Calu3 (cell line): ENCODE results near the gene ATG9A. TPM values are rescaled to one million over a fixed set of nuclear protein-coding genes. Genes with fewer than 3 reads are reported as not detected.

ENCODE experiments used
- BruUV-seq: library from RNA; stranded (reverse); fragments of 400-500 nt; replicated peaks from 2 replicates; lab custom pipeline; 2021; lab: Mats Ljungman, UMichigan
- CTCF ChIA-PET: fragments of 300-600 bp; sonication (Branson Sonifier 250); formaldehyde crosslinking; loops from one replicate; lab custom pipeline; 2022; ENCODE audit warnings: antibody characterized with exemption; lab: Charles Lee
- DNase-seq: peaks from one replicate; pipeline ENCODE4 v3.0.0; 2022
- H3K27ac Mint-ChIP-seq: one replicate; pipeline ENCODE4 v1.8.0; 2022; ENCODE audit warnings: mixed read lengths; ENCODE audit not compliant: unreplicated experiment
- H3K27me3 Mint-ChIP-seq: one replicate; pipeline ENCODE4 v1.8.0; 2022; ENCODE audit warnings: mixed read lengths; ENCODE audit not compliant: unreplicated experiment
- H3K36me3 Mint-ChIP-seq: one replicate; pipeline ENCODE4 v1.8.0; 2022; ENCODE audit warnings: mild to moderate bottlenecking, moderate library complexity, mixed read lengths; ENCODE audit not compliant: insufficient read depth, unreplicated experiment
- H3K4me1 Mint-ChIP-seq: one replicate; pipeline ENCODE4 v1.8.0; 2022; ENCODE audit warnings: mild to moderate bottlenecking, low read depth, mixed read lengths; ENCODE audit not compliant: unreplicated experiment
- H3K4me3 Mint-ChIP-seq: one replicate; pipeline ENCODE4 v1.8.0; 2022; ENCODE audit warnings: mild to moderate bottlenecking, low read depth, moderate library complexity, mixed read lengths; ENCODE audit not compliant: unreplicated experiment
- H3K9me3 Mint-ChIP-seq: one replicate; pipeline ENCODE4 v1.8.0; 2022; ENCODE audit warnings: low read depth, mixed read lengths; ENCODE audit not compliant: unreplicated experiment
- intact Hi-C: fragments of 100-400 bp; cut with micrococcal nuclease; formaldehyde crosslinking; loops from one replicate; pipeline ENCODE4 v1.10.0; 2022; ENCODE audit not compliant: unreplicated experiment
- total RNA-seq: library from RNA; stranded (reverse); gene quantifications from 2 replicates; pipeline ENCODE4 v1.2.3, GENCODE V29; 2022
- TF ChIP-seq, protein P1 (sequence below): fragments of 200-600 bp; IDR thresholded peaks from one replicate; pipeline ENCODE4 v1.8.0; 2022; ENCODE audit warnings: antibody characterized with exemption; ENCODE audit not compliant: unreplicated experiment

The ATG9A gene
- total RNA-seq, 1 experiment from 2014 or later, result 42.4 TPM

- Mint-ChIP-seq H3K27me3 (no peaks in the 10 kb centered on the region), H3K27ac (no peak overlapping the region), H3K9me3 (no peaks in the 10 kb centered on the region), H3K4me3 (no peak overlapping the region), H3K4me1 (peaks cover 19% of the 10 kb centered on the region), H3K36me3 (peaks cover 15% of the 10 kb centered on the region)
- intact Hi-C loops, result loop anchor here (10.0 kb wide), 1 partner anchor 49 kb away; the partner anchor contains the start of gene NHEJ1
- no peak for DNase-seq
- TF ChIP-seq, protein P1, sequence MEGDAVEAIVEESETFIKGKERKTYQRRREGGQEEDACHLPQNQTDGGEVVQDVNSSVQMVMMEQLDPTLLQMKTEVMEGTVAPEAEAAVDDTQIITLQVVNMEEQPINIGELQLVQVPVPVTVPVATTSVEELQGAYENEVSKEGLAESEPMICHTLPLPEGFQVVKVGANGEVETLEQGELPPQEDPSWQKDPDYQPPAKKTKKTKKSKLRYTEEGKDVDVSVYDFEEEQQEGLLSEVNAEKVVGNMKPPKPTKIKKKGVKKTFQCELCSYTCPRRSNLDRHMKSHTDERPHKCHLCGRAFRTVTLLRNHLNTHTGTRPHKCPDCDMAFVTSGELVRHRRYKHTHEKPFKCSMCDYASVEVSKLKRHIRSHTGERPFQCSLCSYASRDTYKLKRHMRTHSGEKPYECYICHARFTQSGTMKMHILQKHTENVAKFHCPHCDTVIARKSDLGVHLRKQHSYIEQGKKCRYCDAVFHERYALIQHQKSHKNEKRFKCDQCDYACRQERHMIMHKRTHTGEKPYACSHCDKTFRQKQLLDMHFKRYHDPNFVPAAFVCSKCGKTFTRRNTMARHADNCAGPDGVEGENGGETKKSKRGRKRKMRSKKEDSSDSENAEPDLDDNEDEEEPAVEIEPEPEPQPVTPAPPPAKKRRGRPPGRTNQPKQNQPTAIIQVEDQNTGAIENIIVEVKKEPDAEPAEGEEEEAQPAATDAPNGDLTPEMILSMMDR, result no peak
- CTCF ChIA-PET, result no interaction called here
- BruUV-seq, result no TSS peak
Measured at GRCh38 chr2:219213486-219214071, 15.9 kb downstream of the ATG9A start.

DNA sequence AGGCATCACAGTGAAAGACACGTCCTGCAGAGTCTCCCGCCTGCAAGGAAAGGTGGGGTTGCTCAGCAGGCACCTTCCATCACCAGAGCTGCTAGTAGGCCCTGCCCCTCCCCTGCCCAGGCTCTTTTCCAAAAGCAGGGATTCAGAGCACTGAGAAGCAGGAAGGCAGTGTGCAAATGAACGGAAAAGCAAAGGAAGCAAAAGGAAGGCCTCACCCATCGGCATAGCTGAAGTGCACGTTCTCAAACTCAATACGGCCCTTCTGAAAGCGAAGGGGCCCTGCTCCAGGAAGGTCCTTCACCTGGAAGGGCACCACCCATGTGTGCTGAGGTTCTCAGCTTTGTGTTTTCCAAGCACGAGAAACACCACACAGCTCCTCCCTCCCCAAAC, 16.4 kb downstream of the ATG9A start:
- DNase-seq, result no peak
- intact Hi-C loops, result loop anchor here (10.0 kb wide), 1 partner anchor 48 kb away; the partner anchor contains the start of gene NHEJ1
- no TSS peak for BruUV-seq
- no peak overlapping the region for H3K27ac Mint-ChIP-seq
- CTCF ChIA-PET, result no interaction called here
- H3K27me3 Mint-ChIP-seq, result no peaks in the 10 kb centered on the region
- TF ChIP-seq, protein P1, result no peak
- H3K4me3 Mint-ChIP-seq, result no peak overlapping the region
- H3K36me3 Mint-ChIP-seq, result peaks cover 15% of the 10 kb centered on the region
- no peaks in the 10 kb centered on the region for H3K9me3 Mint-ChIP-seq
- peaks cover 23% of the 10 kb centered on the region for H3K4me1 Mint-ChIP-seq

GRCh38 chr2:219210886-219211362, 18.5 kb downstream of the ATG9A start:
- CTCF ChIA-PET, result interaction anchor here (0.7 to 1.0 kb wide), 4 partner anchors 35 to 78 kb away, joined by 4 to 9 read pairs (median 5); partner anchors contain the start of gene CNPPD1
- Mint-ChIP-seq H3K4me1 (peaks cover 8% of the 10 kb centered on the region), H3K27ac (no peak overlapping the region), H3K27me3 (no peaks in the 10 kb centered on the region), H3K9me3 (no peaks in the 10 kb centered on the region), H3K36me3 (peaks cover 25% of the 10 kb centered on the region), H3K4me3 (no peak overlapping the region)
- DNase-seq, result no peak
- intact Hi-C loops, result loop anchor here (10.0 kb wide), 1 partner anchor 46 kb away; the partner anchor contains the start of gene NHEJ1
- TF ChIP-seq, protein P1, result no peak
- no TSS peak for BruUV-seq

DNA sequence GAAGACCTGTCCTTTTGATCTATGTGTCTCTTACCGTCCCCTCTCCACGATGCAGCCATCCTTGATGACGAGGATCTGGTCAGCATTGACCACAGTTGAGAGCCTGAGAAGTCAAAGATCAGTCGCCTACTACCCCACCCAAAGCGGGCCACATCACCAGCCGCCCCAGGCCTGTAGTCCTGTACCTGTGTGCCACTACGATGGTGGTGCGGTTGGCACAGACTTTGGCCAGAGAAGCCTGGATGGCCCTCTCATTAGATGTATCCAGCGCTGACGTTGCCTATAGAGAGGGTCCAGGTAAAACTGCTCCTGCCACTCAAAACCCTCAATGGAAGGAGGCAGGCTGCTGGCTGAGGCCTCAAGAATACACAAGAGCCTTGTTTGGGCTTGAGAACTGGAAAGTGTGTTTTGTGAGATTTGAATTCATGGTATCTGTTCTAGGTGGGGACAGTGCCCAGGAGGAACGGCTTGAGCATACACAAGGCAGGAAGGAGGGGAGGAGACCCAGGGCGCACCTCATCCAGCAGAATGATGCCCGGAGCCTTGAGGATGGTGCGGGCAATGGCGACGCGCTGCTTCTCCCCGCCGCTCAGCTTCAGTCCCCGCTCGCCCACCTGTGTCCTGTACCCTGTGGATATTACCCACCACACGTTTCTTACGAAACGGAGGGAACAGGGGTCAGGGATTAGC, 19.1 kb downstream of the ATG9A start:
- CTCF ChIA-PET, result no interaction called here
- Mint-ChIP-seq H3K27me3 (no peaks in the 10 kb centered on the region), H3K36me3 (peaks cover 24% of the 10 kb centered on the region), H3K27ac (no peak overlapping the region), H3K9me3 (no peaks in the 10 kb centered on the region), H3K4me3 (no peak overlapping the region), H3K4me1 (peaks cover 8% of the 10 kb centered on the region)
- intact Hi-C loops, result loop anchor here (10.0 kb wide), 1 partner anchor 46 kb away; the partner anchor contains the start of gene NHEJ1
- BruUV-seq, result no TSS peak
- TF ChIP-seq, protein P1, result no peak
- DNase-seq, result no peak
